Measurements from ENCODE around the gene LY9. TPM values are rescaled to one million over a fixed set of nuclear protein-coding genes. Genes with fewer than 3 reads are reported as not detected.
A peak's percentile ranks its signal among the peaks of the same experiment; 100 is the strongest.

Gene LY9
- total RNA-seq, 1 donor: not detected

DNA sequence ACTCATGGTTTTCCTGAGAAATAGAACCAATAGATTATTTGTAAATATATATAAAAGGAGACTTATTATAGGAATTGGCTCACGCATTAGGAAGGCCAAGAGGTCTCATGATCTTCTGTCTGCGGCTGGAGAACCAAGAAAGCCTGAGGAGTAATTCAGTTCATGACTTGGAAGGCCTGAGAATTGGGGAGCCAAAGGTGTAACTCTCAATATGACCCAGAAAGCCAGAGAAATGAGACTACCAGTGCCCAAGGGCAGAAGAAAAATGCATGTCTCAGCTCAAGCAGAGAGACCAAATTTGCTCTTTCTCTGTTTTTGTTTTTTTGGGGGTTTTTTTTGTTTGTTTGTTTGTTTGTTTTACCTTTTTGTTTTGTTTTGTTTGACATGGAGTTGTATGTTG, 37.5 kb upstream of the LY9 start:
- TF ChIP-seq, protein P1, sequence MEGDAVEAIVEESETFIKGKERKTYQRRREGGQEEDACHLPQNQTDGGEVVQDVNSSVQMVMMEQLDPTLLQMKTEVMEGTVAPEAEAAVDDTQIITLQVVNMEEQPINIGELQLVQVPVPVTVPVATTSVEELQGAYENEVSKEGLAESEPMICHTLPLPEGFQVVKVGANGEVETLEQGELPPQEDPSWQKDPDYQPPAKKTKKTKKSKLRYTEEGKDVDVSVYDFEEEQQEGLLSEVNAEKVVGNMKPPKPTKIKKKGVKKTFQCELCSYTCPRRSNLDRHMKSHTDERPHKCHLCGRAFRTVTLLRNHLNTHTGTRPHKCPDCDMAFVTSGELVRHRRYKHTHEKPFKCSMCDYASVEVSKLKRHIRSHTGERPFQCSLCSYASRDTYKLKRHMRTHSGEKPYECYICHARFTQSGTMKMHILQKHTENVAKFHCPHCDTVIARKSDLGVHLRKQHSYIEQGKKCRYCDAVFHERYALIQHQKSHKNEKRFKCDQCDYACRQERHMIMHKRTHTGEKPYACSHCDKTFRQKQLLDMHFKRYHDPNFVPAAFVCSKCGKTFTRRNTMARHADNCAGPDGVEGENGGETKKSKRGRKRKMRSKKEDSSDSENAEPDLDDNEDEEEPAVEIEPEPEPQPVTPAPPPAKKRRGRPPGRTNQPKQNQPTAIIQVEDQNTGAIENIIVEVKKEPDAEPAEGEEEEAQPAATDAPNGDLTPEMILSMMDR (IDR thresholded peaks at IDR 0.05; ENCODE audit: insufficient read depth, low read length): no peak
- no peak for DNase-seq (ENCODE audit: low read depth)
- no peak overlapping the region for H3K4me3 ChIP-seq (ENCODE audit: low read depth, low read length)

DNA sequence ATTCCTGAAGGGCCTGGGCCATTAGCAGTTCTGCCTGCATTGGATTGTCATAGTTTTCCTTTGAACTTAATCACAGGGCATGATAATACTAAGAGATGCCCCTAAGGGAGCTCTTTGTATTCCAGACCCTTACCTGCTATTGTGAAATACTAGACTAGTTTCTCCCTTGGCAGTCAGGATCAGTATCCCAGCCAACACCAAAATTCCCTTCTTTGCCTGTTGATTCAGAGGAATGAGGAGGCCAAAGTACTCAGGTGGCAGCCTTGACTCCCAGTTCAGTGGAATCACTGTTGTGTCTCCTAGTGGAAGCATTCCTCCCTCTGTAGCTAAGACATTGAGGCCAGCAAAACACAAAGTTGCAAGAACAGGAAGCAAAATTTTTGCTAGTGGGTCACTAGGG, 36.2 kb upstream of the LY9 start:
- no peak for DNase-seq (ENCODE audit: low read depth)
- TF ChIP-seq, protein P1 (IDR thresholded peaks at IDR 0.05; ENCODE audit: insufficient read depth, low read length): no peak
- no peak overlapping the region for H3K4me3 ChIP-seq (ENCODE audit: low read depth, low read length)

DNA sequence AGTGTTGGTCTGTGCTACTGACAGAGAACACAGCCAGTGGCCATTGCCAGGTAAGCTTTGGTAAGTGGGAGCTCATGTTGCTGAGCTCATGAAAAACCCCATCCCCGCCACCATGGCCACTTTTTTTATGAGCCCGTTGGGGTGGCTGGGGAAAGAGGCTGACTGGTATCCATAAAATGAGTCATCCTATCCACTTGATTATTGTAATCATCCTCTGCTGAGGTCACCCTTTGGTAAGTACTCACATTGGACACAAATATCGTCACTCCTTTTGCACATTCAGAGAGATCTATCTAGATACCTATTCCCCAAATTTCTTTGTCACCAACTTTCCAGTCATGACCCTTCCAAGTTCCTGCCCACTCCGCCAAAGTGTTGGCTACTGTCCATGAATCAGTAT, 34.9 kb upstream of the LY9 start:
- DNase-seq (ENCODE audit: low read depth): no peak
- TF ChIP-seq, protein P1 (IDR thresholded peaks at IDR 0.05; ENCODE audit: insufficient read depth, low read length): no peak
- no peak overlapping the region for H3K4me3 ChIP-seq (ENCODE audit: low read depth, low read length)

DNA sequence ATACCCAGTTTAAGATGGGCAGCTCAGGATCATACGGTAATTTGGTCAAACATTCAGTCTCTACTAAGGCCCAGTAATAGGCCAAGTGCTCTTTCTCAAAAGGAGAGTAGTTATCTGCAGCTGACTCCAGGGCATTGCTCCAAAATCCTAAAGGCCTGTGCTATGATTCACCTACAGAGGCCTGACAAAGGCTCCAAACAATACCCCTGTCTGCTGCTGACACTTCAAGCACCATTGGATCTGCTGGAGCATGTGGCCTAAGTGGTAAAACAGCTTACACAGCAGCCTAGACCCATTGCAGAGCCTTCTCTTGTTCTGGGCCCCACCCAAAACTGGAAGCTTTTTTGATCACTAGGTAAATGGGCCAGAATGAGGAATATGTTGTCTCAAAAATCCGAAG, 34.1 kb upstream of the LY9 start:
- TF ChIP-seq, protein P1 (IDR thresholded peaks at IDR 0.05; ENCODE audit: insufficient read depth, low read length): no peak
- no peak overlapping the region for H3K4me3 ChIP-seq (ENCODE audit: low read depth, low read length)
- DNase-seq (ENCODE audit: low read depth): peak; percentile 38

DNA sequence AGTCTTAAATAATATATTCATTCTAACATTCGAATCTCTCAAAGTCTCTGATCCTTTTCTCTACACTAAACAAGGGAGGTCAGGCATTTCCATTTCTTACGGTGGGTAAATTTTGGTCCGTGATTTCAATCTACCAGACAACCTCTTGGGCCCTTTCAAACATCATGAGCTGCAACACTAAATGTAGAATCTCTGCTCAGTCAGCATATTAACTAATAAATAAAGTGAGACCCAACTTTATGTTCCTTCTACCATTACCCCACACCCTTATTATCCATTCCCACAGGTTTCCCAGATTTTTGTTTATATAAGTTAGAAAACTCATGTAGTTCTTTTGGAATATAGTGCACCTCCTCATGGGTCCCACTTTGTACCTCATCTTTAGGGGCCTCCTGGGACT, 32.0 kb upstream of the LY9 start:
- TF ChIP-seq, protein P1 (IDR thresholded peaks at IDR 0.05; ENCODE audit: insufficient read depth, low read length): no peak
- DNase-seq (ENCODE audit: low read depth): no peak

DNA sequence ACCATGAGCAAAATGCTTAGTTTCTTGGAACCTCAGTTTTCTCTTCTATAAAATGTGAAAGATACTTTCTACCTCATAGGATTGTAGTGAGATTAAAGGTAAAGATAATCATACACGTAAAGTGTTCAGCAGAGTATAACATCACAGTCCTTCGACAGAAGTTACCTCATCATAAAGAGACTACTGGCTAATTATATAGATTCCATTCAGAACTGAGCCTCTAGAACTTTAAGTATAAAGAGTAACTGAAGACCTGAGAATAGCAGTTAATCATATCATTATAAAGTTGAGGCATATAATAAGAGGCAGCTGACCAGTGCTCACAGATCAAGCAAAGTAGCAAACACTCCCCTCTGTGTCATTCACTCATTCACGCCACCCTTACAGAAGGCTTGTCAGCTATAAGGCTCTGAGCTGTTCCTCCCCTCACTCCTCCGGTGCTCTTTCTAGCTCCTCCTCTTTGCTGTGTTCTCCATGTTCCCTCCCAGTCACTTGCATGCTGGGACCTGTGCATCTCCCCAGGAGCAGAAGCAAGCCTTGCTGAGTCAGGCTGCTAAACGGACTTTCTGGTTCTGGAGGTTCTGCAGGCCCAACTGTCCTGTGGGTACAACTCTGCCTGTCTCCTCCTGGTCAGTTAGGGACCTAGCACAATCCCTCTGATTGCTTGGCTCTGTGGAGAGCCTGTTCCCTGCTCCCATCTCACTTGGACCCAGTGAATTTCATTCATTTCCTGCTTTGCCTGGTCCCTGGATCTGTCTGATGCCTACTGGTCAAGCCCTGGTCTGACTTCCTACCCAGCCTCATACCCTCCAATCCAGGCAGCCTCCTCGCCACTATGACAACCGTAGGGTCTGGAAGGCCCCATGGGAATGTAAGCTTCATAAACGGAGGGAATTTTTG, 28.3 kb upstream of the LY9 start:
- no peak for DNase-seq (ENCODE audit: low read depth)
- TF ChIP-seq, protein P1 (IDR thresholded peaks at IDR 0.05; ENCODE audit: insufficient read depth, low read length): no peak
- H3K4me3 ChIP-seq (ENCODE audit: low read depth, low read length): no peak overlapping the region

More for the DNA sequence above, 32.0 kb upstream of the LY9 start:
- H3K4me3 ChIP-seq (ENCODE audit: low read depth, low read length): no peak overlapping the region

Data from fibroblast of the aortic adventitia (primary cell).